ENCODE data around the gene SH2D2A.

GRCh38 chr1:156772222-156772621 lies 44.4 kb downstream of the SH2D2A start:
- TF ChIP-seq CTCF (conservative IDR thresholded peaks at IDR 0.05) (no peak), ZFX (IDR thresholded peaks at IDR 0.05) (no peak)
